ENCODE data around the gene ZNF80.

DNA sequence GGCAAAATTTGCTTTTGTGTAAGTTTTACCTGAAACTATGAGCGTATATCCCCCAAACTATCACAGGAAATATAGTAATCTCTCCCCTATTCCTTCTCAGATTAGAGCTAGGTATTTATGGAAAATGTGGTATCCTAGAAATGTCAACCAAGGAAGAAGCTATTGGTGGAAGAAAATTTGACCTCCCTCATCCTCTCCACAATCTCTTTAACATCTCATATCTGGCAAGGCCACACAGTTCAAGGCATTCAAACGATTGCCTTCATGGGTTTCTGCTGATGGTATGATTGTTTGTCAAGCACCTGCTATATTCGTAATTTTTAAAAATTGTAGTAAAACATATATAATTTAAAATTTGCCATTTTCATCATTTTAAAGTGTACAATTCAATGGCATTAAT is 31.0 kb downstream of the ZNF80 start:
- TF ChIP-seq PHF8 (IDR thresholded peaks at IDR 0.05; ENCODE audit: borderline replicate concordance, low read depth), result no peak
- TF ChIP-seq HOXA7 (CRISPR knock-in tag; IDR thresholded peaks at IDR 0.05), result no peak
- TF ChIP-seq, protein P1, sequence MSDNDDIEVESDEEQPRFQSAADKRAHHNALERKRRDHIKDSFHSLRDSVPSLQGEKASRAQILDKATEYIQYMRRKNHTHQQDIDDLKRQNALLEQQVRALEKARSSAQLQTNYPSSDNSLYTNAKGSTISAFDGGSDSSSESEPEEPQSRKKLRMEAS (IDR thresholded peaks at IDR 0.05), result no peak
- TF ChIP-seq, protein P2, sequence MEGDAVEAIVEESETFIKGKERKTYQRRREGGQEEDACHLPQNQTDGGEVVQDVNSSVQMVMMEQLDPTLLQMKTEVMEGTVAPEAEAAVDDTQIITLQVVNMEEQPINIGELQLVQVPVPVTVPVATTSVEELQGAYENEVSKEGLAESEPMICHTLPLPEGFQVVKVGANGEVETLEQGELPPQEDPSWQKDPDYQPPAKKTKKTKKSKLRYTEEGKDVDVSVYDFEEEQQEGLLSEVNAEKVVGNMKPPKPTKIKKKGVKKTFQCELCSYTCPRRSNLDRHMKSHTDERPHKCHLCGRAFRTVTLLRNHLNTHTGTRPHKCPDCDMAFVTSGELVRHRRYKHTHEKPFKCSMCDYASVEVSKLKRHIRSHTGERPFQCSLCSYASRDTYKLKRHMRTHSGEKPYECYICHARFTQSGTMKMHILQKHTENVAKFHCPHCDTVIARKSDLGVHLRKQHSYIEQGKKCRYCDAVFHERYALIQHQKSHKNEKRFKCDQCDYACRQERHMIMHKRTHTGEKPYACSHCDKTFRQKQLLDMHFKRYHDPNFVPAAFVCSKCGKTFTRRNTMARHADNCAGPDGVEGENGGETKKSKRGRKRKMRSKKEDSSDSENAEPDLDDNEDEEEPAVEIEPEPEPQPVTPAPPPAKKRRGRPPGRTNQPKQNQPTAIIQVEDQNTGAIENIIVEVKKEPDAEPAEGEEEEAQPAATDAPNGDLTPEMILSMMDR (IDR thresholded peaks at IDR 0.05), result no peak
- no peak for TF ChIP-seq GATA3 (IDR thresholded peaks at IDR 0.05; ENCODE audit: borderline replicate concordance)
- TF ChIP-seq NFE2L2 (conservative IDR thresholded peaks at IDR 0.05; ENCODE audit: low read length), result no peak
- no peak for TF ChIP-seq SREBF2 (IDR thresholded peaks at IDR 0.05)
- no peak for TF ChIP-seq BHLHE40 (IDR thresholded peaks at IDR 0.05; ENCODE audit: low read depth, low read length)
- TF ChIP-seq, protein P3, sequence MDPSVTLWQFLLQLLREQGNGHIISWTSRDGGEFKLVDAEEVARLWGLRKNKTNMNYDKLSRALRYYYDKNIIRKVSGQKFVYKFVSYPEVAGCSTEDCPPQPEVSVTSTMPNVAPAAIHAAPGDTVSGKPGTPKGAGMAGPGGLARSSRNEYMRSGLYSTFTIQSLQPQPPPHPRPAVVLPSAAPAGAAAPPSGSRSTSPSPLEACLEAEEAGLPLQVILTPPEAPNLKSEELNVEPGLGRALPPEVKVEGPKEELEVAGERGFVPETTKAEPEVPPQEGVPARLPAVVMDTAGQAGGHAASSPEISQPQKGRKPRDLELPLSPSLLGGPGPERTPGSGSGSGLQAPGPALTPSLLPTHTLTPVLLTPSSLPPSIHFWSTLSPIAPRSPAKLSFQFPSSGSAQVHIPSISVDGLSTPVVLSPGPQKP (IDR thresholded peaks at IDR 0.05; ENCODE audit: low read depth, low read length), result no peak
